NCI-H774 (cell line): ENCODE results near the gene PRKG1.
"Not testable (repeated sequence)": the region's sequence is repeated elsewhere in the genome, so short reads cannot be mapped to it uniquely, and the experiment has no call there.

Source experiments
- DNase-seq: peaks from one replicate; lab custom pipeline; 2025; lab: John Stamatoyannopoulos, UW

Gene PRKG1

DNA sequence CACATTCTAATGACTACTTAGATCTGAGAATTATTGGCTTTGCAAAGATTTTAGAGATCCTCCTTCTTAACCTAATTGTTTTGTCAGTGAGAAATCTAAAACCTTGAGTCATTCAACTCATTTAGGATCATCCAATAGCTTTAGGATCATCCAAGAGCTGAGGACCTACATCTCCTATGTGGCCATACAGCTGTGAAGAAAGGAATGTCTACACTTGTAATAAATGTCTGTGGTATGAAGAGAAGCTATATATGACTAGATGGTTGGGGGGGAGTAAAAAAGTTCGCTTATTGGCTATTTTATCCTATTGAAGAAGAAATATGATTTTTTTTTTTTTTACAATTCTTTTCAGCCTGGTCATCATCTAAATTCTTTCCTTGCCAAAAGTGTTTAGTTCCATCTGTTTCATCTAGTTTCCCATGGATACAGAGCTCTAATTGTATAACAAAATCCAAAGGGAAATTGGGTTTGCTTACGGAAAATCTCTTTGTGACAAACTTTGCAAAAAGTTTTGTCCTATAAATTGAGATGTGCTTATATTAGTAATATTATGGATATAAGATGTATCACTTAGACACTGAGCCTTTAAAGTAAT lies 196.7 kb downstream of the PRKG1 start:
- DNase-seq = no peak

DNA sequence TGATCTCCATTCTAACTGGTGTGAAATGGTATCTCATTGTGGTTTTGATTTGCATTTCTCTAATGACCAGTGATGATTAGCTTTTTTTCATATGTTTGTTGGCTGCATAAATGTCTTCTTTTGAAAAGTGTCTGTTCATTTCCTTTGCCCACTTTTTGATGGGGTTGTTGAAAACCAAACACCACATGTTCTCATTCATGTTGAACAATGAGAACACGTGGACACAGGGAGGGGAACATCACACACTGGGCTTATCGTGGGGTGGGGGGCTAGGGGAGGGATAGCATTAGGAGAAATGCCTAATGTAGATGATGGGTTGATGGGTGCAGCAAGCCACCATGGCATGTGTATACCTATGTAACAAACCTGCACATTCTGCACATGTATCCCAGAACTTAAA lies 197.8 kb downstream of the PRKG1 start:
- DNase-seq = not testable (repeated sequence)

DNA sequence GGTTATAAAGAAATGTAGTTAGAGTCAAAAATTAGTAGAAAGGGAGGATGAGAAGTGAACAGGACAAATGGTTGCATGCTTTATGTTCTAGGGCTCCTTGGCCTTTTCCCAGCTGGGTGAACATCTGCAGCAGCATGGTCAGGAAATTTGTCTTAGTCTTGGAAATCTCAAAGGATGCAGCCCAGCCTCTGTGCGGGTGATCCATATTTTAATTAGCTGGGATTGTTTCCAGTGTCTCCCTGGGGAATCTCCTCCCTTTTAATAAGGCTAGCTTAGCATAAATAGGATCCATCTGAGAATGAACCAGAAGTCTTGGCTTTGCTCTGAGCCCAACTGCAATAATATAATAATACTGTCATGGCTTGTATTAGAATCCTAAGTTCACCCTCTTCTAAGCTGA lies 198.3 kb downstream of the PRKG1 start:
- no peak for DNase-seq

GRCh38 chr10:51273574-51273973 lies 199.3 kb downstream of the PRKG1 start:
- no peak for DNase-seq

GRCh38 chr10:51276097-51276496 lies 201.8 kb downstream of the PRKG1 start:
- not testable (repeated sequence) for DNase-seq

DNA sequence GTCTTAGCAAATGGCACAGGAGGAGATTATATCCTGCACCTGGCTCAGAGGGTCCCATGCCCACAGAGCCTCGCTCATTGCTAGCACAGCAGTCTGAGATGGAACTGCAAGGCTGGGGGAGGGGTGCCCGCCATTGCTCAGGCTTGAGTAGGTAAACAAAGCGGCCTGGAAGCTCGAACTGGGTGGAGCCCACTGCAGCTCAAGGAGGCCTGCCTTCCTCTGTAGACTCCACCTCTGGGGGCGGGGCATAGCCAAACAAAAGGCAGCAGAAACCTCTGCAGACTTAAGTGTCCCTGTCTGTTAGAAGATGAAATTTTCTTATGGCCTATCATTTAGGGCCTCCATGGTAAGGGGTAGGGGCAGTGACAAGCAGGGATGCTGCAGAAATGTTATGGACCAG lies 207.1 kb downstream of the PRKG1 start:
- not testable (repeated sequence) for DNase-seq

GRCh38 chr10:51285601-51286000 lies 211.3 kb downstream of the PRKG1 start:
- DNase-seq = no peak

- no peak for DNase-seq
Observed at GRCh38 chr10:51288511-51288910, 214.2 kb downstream of the PRKG1 start.

GRCh38 chr10:51289519-51289918 lies 215.2 kb downstream of the PRKG1 start:
- DNase-seq = no peak

DNA sequence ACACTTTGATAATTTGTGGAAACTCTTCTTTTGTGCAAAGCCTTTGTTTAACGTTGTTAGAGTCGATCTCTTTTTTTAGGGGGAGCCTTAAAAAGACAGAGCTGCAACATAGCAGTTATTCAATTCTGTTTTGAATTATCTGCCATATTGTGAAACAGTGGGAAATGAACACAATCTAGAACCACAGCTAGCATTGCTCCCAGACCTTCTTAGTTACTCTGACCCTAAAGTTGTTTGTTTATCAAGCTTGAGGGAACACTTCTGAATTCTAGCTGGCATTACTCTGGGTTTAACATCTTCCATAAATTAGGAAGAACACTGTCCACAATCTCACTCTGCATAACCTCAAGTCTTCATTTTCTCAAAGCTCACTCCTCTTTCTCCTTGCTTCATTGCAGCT lies 217.7 kb downstream of the PRKG1 start:
- DNase-seq = no peak

GRCh38 chr10:51297438-51297837 lies 223.2 kb downstream of the PRKG1 start:
- DNase-seq = no peak

DNA sequence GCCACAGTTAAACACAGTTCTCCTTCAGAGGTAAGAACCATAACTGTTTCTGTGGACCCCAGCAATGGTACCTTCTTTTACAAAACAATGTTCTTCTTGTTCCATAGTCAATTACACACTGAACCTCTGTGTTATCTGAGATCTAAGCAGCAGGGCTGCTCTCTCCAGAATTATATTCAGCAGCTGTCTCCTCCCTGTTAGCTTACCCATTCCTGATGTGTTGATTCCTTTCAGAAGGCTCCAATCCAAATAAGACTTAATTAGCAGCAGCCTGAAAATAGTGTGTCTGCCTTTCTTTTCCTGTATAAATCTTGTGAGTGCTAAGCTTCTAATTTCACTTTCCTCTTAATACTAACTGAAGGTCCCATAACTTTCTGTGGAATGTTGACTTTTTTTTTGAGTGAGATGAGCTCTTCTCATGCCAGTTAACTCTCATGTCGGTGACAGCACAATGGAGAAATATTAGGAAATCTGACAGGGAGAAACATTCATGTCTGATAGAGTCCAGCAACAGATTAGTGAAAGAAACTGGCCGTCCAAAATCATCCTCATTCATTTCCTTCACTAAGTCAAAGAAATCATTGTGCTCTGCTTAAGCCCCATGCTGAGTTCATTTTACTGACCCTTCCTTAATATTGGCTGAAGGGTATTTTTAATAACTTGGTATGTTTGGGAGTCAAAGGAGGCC lies 226.5 kb downstream of the PRKG1 start:
- DNase-seq = no peak

DNA sequence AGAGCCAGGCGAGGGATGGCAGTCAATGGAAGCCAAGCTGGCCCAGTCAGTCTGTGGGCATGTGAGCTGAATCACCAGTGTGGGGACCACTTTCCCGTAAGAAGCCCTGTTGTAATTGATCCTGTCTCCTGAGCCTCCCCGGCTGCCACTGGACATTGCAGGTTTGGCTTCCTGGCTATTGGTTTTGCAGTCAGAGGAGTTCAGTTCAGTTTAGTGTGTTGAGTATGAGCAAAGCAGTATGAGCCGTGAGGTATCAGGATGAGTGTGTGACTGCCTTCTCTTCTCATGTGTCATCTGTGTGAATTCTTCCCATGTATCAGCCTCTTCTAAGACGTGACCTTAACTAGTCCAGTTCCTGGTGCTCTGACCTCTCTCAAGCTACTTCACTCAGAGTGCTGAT lies 227.4 kb downstream of the PRKG1 start:
- DNase-seq = no peak

- DNase-seq = no peak
Observed at GRCh38 chr10:51302316-51302715, 228.0 kb downstream of the PRKG1 start.

DNA sequence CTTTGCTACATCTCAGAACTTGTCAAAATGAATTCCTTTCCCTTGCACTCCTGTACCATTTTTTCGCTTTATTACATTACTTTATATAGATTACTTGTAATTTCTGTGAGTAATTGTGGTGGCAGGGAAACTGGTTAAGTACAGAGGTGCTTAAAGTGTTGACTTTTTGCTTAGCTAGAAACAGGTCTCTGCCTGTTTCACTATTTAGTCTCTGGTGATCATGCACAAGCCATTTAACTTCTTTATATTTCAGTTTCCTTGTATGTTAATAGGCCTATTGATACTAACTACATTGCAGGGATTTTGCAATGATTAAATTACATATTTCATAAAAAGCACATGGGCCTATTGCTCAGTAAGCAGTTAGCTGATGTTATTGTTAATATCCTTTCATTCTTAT lies 233.8 kb downstream of the PRKG1 start:
- DNase-seq = no peak

DNA sequence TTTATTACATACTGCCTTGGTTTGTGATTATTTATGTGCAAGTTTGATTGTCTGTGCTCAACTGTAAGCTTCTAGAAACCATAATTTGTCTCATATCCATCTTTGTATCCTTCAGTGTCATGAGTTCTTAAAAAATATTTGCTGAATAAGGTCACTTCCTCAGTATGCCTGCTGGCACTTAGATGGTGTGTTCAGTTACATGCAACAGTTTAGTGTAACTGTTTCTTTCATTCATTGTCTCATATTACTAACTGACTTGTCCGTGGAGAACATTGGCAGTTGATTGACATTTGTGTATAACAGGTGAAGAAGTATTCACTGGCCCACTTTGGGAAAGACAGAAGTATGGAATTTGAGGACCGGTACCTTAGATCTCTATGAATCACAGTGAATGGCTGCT lies 236.9 kb downstream of the PRKG1 start:
- DNase-seq = no peak

- no peak for DNase-seq
Observed at GRCh38 chr10:51312817-51313216, 238.5 kb downstream of the PRKG1 start.

DNA sequence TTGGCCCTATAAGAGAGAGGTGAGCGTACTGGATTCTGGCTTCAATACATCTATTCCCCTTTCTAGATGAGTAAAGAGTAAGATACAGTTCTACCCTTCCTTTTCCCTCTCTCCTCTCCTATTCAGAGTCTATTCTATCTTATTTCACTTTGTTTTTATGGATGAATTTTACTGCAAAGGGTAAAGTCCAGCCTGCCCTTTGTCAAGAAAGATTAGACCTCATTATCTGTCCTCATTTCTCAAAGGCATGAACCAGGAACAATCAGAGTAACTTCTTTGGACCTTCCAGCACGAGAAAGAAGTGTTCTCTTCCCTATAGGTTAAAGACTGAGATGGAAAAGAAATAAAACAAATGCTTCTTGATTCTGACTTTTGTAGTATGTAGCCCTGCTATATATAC lies 239.0 kb downstream of the PRKG1 start:
- DNase-seq = no peak

DNA sequence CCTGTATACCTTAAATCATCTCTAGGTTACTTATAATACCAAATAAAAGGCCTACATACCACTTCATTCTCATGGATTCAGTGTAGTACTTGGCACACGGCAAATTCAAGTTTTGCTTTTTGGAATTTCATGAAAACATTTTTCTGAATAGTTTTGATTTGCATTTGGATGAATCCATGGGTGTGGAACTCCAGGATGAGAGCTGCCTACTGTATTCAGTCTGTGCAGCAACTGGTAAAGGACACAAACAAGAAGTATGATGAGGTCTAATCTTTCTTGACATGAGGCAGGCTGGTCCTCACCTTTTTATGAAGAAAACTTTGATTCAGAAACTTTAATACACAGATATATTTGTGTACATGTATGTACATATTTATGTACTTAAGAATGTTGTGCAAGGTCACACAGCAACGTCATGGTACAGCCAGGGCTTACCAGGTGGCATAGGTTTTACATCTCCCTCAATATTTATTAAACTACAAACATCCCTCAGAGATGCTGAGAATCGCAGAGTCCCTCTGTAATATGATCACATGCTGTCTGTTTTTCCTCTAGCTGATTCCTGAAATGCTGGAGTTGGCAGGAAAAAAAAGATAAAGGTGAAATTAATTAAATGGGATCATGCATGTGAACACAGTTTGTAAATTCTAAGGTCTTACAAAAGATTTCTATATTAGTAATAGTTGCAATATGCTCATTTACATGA lies 239.6 kb downstream of the PRKG1 start:
- DNase-seq = no peak

GRCh38 chr10:51314481-51314880 lies 240.2 kb downstream of the PRKG1 start:
- DNase-seq = no peak

GRCh38 chr10:51318399-51319172 lies 244.3 kb downstream of the PRKG1 start:
- DNase-seq = no peak

GRCh38 chr10:51319173-51319435 lies 244.8 kb downstream of the PRKG1 start:
- DNase-seq = no peak

DNA sequence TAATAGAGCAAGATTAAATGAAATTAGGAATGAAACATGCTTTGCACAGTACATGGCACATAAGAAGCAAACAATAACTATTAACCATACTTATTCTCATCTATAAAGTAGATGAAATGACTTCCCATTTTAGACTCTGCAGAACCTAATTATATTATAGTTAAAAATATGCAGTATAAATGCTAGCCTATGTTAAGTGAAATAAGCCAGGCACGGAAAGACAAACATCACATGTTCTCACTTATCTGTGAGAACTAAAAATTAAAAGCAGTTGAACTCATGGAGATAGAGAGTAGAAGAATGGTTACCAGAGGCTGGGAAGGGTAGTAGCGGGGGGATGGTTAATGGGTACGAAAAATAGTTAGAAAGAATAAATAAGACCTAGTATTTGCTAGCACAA lies 247.0 kb downstream of the PRKG1 start:
- no peak for DNase-seq
